ENCODE results near the gene NOP9.

The NOP9 gene, protein sequence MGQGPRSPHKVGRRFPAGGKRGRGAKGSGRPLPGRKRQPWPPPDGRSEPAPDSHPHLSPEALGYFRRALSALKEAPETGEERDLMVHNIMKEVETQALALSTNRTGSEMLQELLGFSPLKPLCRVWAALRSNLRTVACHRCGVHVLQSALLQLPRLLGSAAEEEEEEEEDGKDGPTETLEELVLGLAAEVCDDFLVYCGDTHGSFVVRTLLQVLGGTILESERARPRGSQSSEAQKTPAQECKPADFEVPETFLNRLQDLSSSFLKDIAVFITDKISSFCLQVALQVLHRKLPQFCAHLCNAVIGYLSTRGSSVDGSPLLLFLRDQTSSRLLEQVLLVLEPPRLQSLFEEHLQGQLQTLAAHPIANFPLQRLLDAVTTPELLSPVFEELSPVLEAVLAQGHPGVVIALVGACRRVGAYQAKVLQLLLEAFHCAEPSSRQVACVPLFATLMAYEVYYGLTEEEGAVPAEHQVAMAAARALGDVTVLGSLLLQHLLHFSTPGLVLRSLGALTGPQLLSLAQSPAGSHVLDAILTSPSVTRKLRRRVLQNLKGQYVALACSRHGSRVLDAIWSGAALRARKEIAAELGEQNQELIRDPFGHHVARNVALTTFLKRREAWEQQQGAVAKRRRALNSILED

DNA sequence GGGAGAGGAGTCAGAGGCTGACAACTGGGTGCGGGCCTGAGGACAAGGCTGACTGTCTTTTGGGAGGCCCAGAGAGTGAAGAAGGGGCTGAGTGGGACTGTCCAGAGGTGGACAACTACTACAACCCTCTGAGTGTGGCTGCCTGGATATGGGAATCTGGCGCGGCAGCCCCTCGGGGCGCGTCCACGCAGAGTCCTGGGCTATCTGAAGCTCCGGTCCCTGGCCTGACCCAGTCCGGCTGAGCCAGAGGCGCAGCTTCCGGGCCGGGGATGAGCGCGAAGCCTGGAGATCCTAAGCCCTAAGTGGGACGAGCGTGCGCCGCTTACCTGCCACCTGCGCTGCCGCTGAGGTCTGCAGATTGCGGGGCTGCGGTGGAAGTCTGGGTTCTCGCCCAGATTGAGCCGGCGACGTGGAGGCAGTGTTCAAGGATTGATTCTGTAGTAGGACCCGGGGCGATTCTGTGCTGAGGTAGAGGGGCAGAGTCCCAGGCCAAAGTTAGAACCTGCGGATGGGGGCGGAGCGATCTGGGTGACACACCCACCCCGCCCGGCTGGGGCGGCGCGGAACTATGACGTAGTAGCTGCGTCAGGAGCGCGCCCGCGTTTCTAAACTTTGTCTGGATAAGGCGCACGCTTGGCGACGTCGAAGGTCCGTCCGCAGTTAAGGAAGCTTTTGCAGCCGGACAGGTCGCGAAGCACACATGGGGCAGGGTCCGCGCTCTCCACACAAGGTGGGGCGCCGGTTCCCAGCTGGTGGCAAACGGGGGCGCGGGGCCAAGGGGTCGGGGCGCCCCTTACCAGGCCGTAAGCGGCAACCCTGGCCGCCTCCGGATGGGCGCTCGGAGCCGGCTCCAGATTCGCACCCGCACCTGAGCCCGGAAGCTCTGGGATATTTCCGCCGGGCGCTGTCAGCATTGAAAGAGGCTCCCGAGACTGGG lies at the start of gene NOP9, which contains the start of gene DHRS1:
Gene NOP9 (plus strand): TSS at position 596 of the 937 bp plus-strand sequence. CDS start 105 bp downstream, at position 701.
Gene DHRS1 (minus strand): TSS at position 526 of the 937 bp plus-strand sequence. CDS start 674 bp downstream, outside the sequence.
- H3K9me2 ChIP-seq (replicated peaks; ENCODE audit: low read depth, low read length) = no peaks in the 10 kb centered on the region
- peaks cover 26% of the 10 kb centered on the region; the same call in 1 of the 2 replicates for H3K36me3 ChIP-seq (ENCODE audit: insufficient read depth, low read length)
- peaks cover 24% of the 10 kb centered on the region for H3K79me2 ChIP-seq (ENCODE audit: insufficient read depth, low read length)
- no peaks in the 10 kb centered on the region for H3F3A ChIP-seq (ENCODE audit: low read depth)
- no peaks in the 10 kb centered on the region for H3K27me3 ChIP-seq (ENCODE audit: insufficient read depth, low read length, poor library complexity, severe bottlenecking)
- no peak for TF ChIP-seq EZH2phosphoT487 (IDR thresholded peaks at IDR 0.05; ENCODE audit: borderline replicate concordance)
- TF ChIP-seq, protein P1, sequence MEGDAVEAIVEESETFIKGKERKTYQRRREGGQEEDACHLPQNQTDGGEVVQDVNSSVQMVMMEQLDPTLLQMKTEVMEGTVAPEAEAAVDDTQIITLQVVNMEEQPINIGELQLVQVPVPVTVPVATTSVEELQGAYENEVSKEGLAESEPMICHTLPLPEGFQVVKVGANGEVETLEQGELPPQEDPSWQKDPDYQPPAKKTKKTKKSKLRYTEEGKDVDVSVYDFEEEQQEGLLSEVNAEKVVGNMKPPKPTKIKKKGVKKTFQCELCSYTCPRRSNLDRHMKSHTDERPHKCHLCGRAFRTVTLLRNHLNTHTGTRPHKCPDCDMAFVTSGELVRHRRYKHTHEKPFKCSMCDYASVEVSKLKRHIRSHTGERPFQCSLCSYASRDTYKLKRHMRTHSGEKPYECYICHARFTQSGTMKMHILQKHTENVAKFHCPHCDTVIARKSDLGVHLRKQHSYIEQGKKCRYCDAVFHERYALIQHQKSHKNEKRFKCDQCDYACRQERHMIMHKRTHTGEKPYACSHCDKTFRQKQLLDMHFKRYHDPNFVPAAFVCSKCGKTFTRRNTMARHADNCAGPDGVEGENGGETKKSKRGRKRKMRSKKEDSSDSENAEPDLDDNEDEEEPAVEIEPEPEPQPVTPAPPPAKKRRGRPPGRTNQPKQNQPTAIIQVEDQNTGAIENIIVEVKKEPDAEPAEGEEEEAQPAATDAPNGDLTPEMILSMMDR (conservative IDR thresholded peaks at IDR 0.05; ENCODE audit: low read length) = no peak
- peak within 1 kb of the TSS; percentile 97 for H2AFZ ChIP-seq (ENCODE audit: low read length)
- H4K20me1 ChIP-seq (ENCODE audit: insufficient read depth, low read length, poor library complexity, severe bottlenecking) = peaks cover 10% of the 10 kb centered on the region
- peak within 1 kb of the TSS; percentile 99 for H3K4me2 ChIP-seq (ENCODE audit: low read depth, low read length, poor library complexity, severe bottlenecking)
- peak within 1 kb of the TSS; percentile 99 for H3K4me3 ChIP-seq (ENCODE audit: low read length, poor library complexity, severe bottlenecking)
- peak within 1 kb of the TSS; percentile 92 for H3K9ac ChIP-seq (ENCODE audit: low read depth, low read length, poor library complexity, severe bottlenecking)
- H3K9me3 ChIP-seq (ENCODE audit: insufficient read depth, low read depth, low read length) = no peaks in the 10 kb centered on the region
- peaks cover 41% of the 10 kb centered on the region for H3K4me1 ChIP-seq (ENCODE audit: insufficient read depth, low read length, poor library complexity, severe bottlenecking)

DNA sequence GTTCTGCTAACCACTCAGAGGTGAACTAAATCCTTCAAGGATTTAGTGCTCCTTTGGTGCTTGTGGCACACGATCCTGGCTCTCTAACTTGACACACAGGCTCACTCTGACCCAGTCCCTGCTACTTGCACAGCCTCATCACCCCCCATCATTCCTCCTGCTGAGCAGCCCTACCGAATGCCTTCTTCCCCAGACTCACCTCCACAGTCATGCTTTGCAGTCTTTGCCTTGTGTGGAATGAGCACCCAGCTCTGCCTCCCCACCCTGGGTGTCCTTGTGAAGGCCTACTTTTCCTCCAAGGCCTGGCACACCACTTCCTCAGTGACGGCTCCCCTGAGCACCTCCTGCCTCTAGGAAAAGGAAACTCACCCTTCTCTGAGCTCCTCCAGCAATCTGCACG lies 49.3 kb upstream of the NOP9 start:
- no peak for TF ChIP-seq EZH2phosphoT487 (IDR thresholded peaks at IDR 0.05; ENCODE audit: borderline replicate concordance)
- TF ChIP-seq, protein P1 (conservative IDR thresholded peaks at IDR 0.05; ENCODE audit: low read length) = no peak
- H2AFZ ChIP-seq (ENCODE audit: low read length) = no peak overlapping the region
- H3K4me2 ChIP-seq (ENCODE audit: low read depth, low read length, poor library complexity, severe bottlenecking) = no peak overlapping the region
- no peaks in the 10 kb centered on the region for H3K4me1 ChIP-seq (ENCODE audit: insufficient read depth, low read length, poor library complexity, severe bottlenecking)
- H4K20me1 ChIP-seq (ENCODE audit: insufficient read depth, low read length, poor library complexity, severe bottlenecking) = no peaks in the 10 kb centered on the region
- H3K27me3 ChIP-seq (ENCODE audit: insufficient read depth, low read length, poor library complexity, severe bottlenecking) = no peaks in the 10 kb centered on the region
- no peak overlapping the region for H3K4me3 ChIP-seq (ENCODE audit: low read length, poor library complexity, severe bottlenecking)
- no peaks in the 10 kb centered on the region for H3F3A ChIP-seq (ENCODE audit: low read depth)
- H3K9me3 ChIP-seq (ENCODE audit: insufficient read depth, low read depth, low read length) = no peaks in the 10 kb centered on the region
- no peak overlapping the region for H3K9ac ChIP-seq (ENCODE audit: low read depth, low read length, poor library complexity, severe bottlenecking)
- no peaks in the 10 kb centered on the region for H3K36me3 ChIP-seq (ENCODE audit: insufficient read depth, low read length)
- H3K9me2 ChIP-seq (replicated peaks; ENCODE audit: low read depth, low read length) = no peaks in the 10 kb centered on the region
- H3K79me2 ChIP-seq (ENCODE audit: insufficient read depth, low read length) = no peaks in the 10 kb centered on the region

DNA sequence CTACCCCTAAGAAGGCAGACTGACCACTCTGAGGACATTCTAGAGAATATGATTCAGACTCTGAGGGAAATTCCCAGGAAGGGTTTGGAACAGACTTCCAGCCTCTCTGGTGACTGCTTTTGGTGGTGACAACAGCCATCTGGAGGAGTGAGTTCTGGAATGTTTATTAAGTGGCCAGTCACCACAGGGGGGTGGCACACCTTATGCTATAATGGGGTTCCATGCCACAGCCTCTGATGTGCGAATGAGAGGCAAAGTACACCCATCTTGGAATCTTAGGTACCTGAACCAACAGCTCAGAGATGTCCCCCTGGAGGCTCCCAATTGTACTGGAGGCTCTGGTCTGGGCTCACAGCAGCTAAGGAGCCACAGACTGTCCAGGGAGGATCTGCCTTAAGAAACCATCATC lies 47.8 kb upstream of the NOP9 start:
- no peaks in the 10 kb centered on the region for H4K20me1 ChIP-seq (ENCODE audit: insufficient read depth, low read length, poor library complexity, severe bottlenecking)
- H2AFZ ChIP-seq (ENCODE audit: low read length) = no peak overlapping the region
- no peaks in the 10 kb centered on the region for H3F3A ChIP-seq (ENCODE audit: low read depth)
- H3K9me2 ChIP-seq (replicated peaks; ENCODE audit: low read depth, low read length) = no peaks in the 10 kb centered on the region
- no peak overlapping the region for H3K9ac ChIP-seq (ENCODE audit: low read depth, low read length, poor library complexity, severe bottlenecking)
- H3K79me2 ChIP-seq (ENCODE audit: insufficient read depth, low read length) = no peaks in the 10 kb centered on the region
- no peaks in the 10 kb centered on the region for H3K4me1 ChIP-seq (ENCODE audit: insufficient read depth, low read length, poor library complexity, severe bottlenecking)
- no peaks in the 10 kb centered on the region for H3K36me3 ChIP-seq (ENCODE audit: insufficient read depth, low read length)
- no peaks in the 10 kb centered on the region for H3K9me3 ChIP-seq (ENCODE audit: insufficient read depth, low read depth, low read length)
- TF ChIP-seq EZH2phosphoT487 (IDR thresholded peaks at IDR 0.05; ENCODE audit: borderline replicate concordance) = no peak
- TF ChIP-seq, protein P1 (conservative IDR thresholded peaks at IDR 0.05; ENCODE audit: low read length) = no peak
- H3K27me3 ChIP-seq (ENCODE audit: insufficient read depth, low read length, poor library complexity, severe bottlenecking) = no peaks in the 10 kb centered on the region
- H3K4me2 ChIP-seq (ENCODE audit: low read depth, low read length, poor library complexity, severe bottlenecking) = no peak overlapping the region
- no peak overlapping the region for H3K4me3 ChIP-seq (ENCODE audit: low read length, poor library complexity, severe bottlenecking)
